HG02623 (cell line): ENCODE data around the gene CTSF.
"Not testable (repeated sequence)": the region's sequence is repeated elsewhere in the genome, so short reads cannot be mapped to it uniquely, and the experiment has no call there.

Experiments
- ATAC-seq: cut with Tn5 transposase; IDR thresholded peaks from one replicate; pipeline ENCODE4 v1.9.1; 2021; ENCODE audit warnings: moderate library complexity; ENCODE audit not compliant: unreplicated experiment

CTSF gene

GRCh38 chr11:66589996-66590675 is 21.7 kb upstream of the CTSF start:
- ATAC-seq: no peak

DNA sequence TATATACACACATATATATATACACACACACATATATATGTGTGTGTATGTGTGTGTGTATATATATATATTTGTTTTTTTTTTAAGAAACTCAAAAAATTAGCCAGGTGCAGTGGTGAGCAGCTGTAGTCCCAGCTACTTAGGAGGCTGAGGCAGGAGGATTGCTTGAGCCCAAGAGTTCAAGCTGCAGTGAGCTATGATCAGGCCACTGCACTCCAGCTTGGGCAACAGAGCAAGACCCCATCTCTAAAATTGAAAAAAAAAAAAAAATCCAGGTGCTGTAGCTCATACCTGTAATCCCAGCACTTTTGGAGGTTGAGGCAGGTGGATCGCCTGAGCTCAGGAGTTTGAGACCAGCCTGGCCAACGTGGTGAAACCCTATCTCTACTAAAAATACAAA is 20.9 kb upstream of the CTSF start:
- not testable (repeated sequence) for ATAC-seq

GRCh38 chr11:66586136-66586535 is 17.7 kb upstream of the CTSF start:
- ATAC-seq: no peak

DNA sequence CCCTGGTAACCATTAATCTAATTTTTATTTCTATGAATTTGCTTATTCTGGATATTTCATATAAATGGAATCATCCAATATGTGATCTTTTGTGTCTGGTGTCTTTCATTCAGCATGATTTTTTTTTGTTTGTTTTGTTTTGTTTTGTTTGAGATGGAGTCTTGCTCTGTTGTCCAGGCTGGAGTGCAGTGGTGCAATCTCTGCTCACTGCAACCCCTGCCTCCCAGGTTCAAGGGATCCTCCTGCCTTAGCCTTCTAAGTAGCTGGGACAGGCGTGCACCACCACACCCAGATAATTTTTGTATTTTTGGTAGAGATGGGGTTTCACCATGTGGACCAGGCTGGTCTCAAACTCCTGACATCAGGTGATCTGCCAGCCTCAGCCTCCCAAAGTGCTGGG is 17.0 kb upstream of the CTSF start:
- not testable (repeated sequence) for ATAC-seq

DNA sequence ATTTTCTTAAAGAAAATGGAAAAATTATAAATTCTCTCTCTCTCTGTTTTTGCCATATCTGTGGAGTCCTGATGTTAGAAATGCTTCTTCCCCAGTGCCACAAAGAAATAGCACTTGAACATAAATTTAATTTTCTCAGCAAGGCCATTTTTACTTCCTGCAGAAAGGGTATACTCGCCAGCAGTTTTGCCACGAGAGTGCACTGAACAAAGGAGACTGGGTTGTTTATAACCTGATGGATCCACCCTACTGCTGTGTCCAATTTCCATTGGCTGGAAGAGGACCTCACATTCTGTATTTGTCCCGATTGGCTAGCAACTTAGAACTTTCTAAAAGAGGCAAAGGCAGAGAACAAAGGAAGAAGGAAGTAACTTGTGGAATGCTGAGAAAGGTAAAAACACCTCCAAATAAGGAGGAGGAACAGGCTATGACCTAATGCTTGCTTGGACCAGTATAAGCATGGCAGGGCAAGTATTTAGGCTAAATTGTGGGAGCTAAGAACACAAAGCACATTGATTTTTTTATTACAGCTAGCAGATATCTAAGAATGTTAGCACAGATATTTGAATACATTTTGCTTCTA is 14.2 kb upstream of the CTSF start:
- not testable (repeated sequence) for ATAC-seq

DNA sequence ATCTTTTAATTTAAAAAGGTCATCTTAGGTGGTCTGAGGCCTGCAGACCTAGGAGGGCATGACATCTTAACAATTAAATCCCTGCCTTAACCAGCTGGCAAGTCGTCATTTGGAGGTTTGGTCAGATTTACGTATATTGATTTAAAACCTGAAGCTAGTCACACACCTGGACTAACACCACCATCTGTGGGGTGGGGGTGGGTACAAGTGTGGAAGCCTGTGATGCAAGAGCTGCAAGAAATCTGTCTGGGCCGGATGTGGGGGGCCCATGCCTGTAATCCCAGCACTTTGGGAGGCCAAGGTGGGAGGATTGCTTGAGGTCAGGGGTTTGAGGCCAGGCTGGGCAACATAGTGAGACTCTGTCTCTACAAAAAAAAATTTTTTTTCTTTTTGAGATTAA is 12.9 kb upstream of the CTSF start:
- no peak for ATAC-seq

DNA sequence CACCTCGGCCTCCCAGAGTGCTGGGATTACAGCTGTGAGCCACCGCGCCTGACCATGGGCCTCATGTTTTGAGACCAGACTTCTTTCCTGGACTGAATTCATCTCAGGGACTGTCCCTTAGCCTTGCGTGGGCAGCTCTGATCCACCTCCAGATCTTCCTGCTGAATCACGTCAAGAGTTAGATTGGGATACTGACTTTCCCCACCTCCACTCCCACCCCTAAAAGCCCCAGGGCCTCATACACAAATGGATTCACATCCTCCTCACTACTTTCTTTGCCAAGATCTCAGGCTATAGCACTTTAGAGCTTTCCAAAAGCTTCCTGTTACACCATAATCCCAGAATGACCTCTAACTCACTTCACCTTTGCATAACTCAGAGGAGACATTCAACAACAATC is 12.4 kb upstream of the CTSF start:
- no peak for ATAC-seq

GRCh38 chr11:66579017-66579606 is 10.7 kb upstream of the CTSF start:
- ATAC-seq: no peak

DNA sequence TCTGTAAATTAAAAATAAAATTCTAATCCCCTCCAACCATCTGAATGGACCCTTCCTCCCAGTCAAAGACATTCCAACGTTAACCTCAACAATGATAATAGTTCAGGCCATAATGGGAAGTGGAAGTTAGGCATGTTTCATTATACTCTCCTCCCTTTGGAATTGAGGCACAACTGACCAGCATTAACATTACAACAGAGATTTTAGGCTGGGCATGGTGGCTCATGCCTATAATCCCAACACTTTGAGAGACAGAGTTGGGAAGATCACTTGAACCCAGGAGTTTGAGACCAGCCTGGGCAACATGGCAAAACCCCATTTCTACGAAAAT is 2.4 kb upstream of the CTSF start:
- no peak for ATAC-seq

DNA sequence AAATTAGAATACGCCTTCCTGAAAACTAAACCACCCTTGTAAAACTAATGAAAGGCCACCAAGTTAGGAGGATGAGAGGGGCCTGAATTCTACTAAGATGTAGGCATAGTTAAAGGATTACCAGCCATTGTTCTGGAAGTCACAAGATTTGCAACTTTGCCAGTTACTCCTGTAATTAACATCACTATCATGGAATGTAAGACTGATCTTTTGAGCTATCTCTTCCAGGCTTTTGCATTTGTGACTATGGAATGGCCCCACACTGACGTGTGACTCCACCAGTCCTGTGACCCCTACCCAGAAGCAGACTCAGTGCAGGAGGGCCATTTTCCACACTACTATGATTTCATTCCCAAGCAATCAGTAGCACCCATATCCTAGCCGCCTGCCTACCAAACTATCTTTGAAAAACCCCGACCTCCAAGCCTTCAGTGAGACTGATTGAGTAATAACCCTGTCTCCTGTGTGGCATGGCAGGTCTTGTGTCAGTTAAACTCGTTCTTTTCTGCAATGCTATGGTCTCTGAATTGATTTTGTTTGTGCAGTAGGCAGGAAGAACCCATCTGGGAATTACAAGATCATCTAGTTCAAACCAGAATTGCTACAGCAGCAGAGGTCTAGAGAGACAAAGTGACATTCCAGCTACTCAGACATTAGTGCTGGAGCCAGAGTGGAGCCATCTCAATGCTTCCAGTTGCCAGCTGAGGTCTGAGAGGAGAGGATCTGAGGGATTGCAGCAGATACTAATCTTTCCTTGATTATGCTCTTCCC is 1.9 kb upstream of the CTSF start:
- ATAC-seq: no peak

DNA sequence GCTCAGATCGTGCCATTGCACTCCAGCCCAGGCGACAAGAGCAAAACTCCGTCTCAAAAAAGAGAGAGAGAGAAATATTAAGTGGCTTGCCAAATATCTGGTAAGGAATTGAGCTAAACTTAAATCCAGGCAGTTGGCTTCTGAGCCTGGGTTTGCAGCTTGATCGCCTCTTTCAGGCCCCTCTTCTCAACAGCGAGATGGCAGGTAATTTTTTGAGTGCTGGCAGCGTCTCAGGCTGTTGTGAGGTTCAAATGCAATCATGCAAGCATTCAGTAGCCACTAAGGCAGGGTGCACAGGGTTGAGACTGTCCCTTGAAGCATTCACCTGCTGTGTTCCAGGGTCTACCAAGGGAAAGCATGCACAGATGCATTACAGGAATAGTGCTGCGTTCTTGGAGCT is 670 bp upstream of the CTSF start:
- no peak for ATAC-seq

DNA sequence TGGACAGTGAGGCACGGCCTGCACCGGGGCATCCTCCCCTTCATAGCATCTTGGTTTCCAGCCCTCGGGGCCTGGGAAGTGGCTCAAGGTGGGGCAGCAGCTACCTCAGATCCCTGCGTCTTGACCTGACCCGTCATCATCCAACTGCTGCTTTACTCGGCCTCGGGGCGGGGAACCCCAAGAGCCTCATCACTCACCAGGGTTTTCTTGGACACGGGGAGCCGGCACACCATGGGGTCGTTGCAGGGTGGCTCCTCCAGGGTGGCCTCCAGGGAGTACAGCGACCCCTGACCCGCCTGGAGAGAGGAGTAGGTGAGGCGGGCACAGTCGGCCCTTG is 651 bp downstream of the CTSF start:
- no peak for ATAC-seq

DNA sequence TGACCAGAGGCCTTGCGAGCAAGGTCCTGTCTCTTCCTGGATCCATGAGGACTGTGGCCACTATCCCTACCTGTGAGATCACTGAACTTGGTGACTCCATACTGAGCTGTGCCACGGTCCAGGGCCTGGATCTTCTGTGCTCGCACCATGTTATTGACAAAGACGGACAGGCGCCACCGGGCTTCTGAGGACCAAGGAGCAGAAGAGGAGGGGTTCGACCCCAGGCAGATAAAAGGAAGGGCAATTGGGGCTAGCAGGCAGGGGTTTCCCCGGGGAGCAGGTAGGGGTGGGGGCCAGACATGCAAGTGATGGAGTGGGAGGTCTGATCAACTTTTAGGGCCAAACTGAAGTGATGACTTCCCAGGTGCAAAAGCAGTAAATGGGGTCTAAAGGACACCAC is 2.2 kb downstream of the CTSF start:
- ATAC-seq: no peak

- no peak for ATAC-seq
Observed at GRCh38 chr11:66564984-66565383, 3.4 kb downstream of the CTSF start.

- ATAC-seq: no peak
Observed at GRCh38 chr11:66564538-66564937, 3.9 kb downstream of the CTSF start.

DNA sequence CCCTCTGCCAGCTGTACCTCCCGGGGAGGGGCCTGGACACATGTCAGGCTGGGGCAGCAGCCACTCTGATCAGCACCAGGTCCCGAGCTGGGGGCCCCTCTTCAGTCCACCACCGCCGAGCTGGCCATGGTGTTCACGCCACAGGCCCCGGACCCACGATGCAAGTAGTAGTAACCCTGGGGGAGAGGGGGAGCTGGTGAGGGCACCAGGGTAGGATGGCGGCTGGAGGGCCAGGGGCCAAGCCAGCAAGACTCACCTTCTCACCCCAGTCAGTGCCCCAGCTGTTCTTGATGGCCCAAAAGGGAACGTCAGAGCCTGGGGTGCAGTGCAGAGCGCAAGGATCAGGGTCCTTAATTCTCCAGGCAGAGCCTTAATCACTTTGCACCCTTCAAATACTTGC is 4.6 kb downstream of the CTSF start:
- ATAC-seq: no peak

DNA sequence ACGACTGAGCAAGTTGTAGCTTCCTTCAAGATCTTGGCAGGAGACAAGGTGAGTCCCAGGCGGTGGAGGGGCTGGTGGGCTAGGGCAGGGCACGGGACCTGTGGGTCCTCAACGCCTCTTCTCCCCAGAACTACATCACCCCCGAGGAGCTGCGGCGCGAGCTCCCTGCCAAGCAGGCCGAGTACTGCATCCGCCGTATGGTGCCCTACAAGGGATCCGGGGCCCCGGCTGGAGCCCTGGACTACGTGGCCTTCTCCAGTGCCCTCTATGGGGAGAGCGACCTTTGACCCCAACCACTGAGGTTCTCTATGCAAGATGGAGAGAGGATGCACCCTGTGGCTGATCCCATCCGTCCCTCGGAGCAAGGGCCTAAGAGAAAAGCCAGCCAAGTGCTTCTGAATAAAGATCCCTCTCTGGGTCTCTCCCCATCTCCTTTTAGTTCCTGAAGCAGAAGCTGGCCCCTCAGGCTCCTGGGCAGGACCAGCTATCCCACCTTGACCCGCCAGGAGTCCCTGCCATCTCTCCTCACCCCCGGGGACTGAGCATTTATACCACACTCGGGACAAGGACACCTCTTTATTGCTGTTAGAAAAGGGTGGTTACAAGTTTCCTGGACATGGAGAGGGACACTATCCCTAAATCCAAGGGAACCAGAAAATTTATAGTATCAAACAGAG is 5.4 kb downstream of the CTSF start:
- ATAC-seq: no peak

DNA sequence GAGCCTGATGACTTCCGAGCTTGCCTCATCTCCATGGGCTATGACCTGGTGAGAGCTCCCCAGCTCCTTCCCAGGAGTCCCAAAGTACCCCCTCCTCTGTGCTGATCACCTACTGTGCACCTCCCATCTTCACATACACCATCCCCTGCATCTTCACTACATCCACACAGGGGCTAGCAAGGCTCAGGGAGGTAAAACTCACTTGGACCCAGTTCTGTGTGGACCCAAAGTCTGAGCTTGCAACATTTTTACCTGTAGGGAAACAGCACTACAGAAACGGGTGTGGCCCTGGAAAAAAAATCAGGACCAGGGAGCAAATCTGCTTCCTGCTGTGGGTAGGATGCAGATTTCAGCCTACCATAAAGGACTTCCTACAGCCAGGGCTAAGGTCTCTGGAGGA is 6.1 kb downstream of the CTSF start:
- ATAC-seq: no peak

DNA sequence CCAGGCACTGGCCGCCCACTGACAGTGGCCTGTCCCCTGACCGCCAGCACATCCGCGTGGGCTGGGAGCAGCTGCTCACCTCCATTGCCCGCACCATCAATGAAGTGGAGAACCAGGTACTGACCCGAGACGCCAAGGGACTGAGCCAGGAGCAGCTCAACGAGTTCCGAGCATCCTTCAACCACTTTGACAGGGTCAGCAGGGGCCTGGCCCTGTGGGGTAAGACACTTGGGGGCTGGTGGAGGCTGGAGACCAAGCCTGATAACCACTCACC is 6.5 kb downstream of the CTSF start:
- no peak for ATAC-seq

DNA sequence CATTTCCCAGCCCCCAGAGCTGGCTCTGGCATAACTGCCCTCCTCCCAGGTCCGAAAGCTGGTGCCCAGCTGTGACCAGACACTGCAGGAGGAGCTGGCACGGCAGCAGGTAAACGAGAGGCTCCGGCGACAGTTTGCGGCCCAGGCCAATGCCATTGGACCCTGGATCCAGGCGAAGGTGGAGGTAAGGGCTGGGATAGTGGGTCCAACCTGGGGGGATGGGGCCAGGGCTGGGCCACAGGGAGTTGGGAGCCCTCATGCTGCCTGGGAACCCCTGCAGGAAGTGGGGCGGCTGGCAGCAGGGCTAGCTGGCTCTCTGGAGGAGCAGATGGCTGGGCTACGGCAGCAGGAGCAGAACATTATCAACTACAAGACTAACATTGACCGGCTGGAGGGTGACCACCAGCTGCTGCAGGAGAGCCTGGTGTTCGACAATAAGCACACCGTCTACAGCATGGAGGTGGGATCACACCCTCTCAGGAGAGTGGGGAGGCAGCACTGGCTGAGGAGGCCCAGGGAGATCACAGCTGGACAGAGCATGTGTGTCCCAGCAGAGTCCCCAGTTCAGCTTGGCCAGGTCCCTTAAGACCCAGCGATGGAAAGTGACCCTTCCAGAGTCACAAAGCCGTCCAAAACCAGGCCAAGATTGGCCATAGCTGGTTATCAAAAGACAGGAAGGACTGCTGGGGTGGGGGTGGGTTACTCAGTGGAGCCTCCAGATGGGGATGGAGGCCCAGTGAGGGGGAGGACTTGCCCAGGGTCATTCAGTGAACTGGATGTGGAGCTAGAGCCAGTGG is 7.0 kb downstream of the CTSF start:
- no peak for ATAC-seq
